ENCODE measurements around the gene ARFGEF3.
"Not testable (repeated sequence)": the region's sequence is repeated elsewhere in the genome, so short reads cannot be mapped to it uniquely, and the experiment has no call there.

The ARFGEF3 gene

GRCh38 chr6:138188278-138188941 is 26.7 kb downstream of the ARFGEF3 start:
- Mint-ChIP-seq H3K27ac (no peak overlapping the region), H3K27me3 (peaks cover 49% of the 10 kb centered on the region), H3K4me1 (ENCODE audit: low read depth) (no peaks in the 10 kb centered on the region), H3K36me3 (ENCODE audit: low read depth) (no peaks in the 10 kb centered on the region), H3K4me3 (no peak overlapping the region), H3K9me3 (no peaks in the 10 kb centered on the region)
- DNase-seq = no peak

GRCh38 chr6:138194287-138194686 is 32.5 kb downstream of the ARFGEF3 start:
- H3K4me3 Mint-ChIP-seq = no peak overlapping the region
- no peaks in the 10 kb centered on the region for H3K9me3 Mint-ChIP-seq
- no peak for DNase-seq
- H3K36me3 Mint-ChIP-seq (ENCODE audit: low read depth) = no peaks in the 10 kb centered on the region
- no peaks in the 10 kb centered on the region for H3K4me1 Mint-ChIP-seq (ENCODE audit: low read depth)
- H3K27me3 Mint-ChIP-seq = peaks cover 26% of the 10 kb centered on the region
- no peak overlapping the region for H3K27ac Mint-ChIP-seq

- Mint-ChIP-seq H3K4me3 (no peak overlapping the region), H3K36me3 (ENCODE audit: low read depth) (no peaks in the 10 kb centered on the region), H3K27me3 (peaks cover 34% of the 10 kb centered on the region), H3K27ac (no peak overlapping the region), H3K9me3 (no peaks in the 10 kb centered on the region), H3K4me1 (ENCODE audit: low read depth) (no peaks in the 10 kb centered on the region)
- no peak for DNase-seq
Measured at GRCh38 chr6:138196122-138196738, 34.5 kb downstream of the ARFGEF3 start.

GRCh38 chr6:138197570-138197969 is 35.8 kb downstream of the ARFGEF3 start:
- peaks cover 35% of the 10 kb centered on the region for H3K27me3 Mint-ChIP-seq
- no peaks in the 10 kb centered on the region for H3K9me3 Mint-ChIP-seq
- H3K4me1 Mint-ChIP-seq (ENCODE audit: low read depth) = no peaks in the 10 kb centered on the region
- H3K4me3 Mint-ChIP-seq = no peak overlapping the region
- H3K27ac Mint-ChIP-seq = no peak overlapping the region
- no peaks in the 10 kb centered on the region for H3K36me3 Mint-ChIP-seq (ENCODE audit: low read depth)
- no peak for DNase-seq

GRCh38 chr6:138198430-138199091 is 36.8 kb downstream of the ARFGEF3 start:
- Mint-ChIP-seq H3K4me1 (ENCODE audit: low read depth) (no peaks in the 10 kb centered on the region), H3K36me3 (ENCODE audit: low read depth) (no peaks in the 10 kb centered on the region), H3K27ac (no peak overlapping the region), H3K9me3 (no peaks in the 10 kb centered on the region), H3K27me3 (peaks cover 38% of the 10 kb centered on the region), H3K4me3 (no peak overlapping the region)
- DNase-seq = no peak

- no peaks in the 10 kb centered on the region for H3K9me3 Mint-ChIP-seq
Measured at GRCh38 chr6:138201836-138202235, 40.1 kb downstream of the ARFGEF3 start.

GRCh38 chr6:138203315-138203714 is 41.6 kb downstream of the ARFGEF3 start:
- peaks cover 31% of the 10 kb centered on the region for H3K27me3 Mint-ChIP-seq
- DNase-seq = no peak
- H3K9me3 Mint-ChIP-seq = no peaks in the 10 kb centered on the region
- H3K27ac Mint-ChIP-seq = no peak overlapping the region
- no peaks in the 10 kb centered on the region for H3K4me1 Mint-ChIP-seq (ENCODE audit: low read depth)
- H3K4me3 Mint-ChIP-seq = no peak overlapping the region
- H3K36me3 Mint-ChIP-seq (ENCODE audit: low read depth) = no peaks in the 10 kb centered on the region

More at GRCh38 chr6:138201836-138202235, 40.1 kb downstream of the ARFGEF3 start:
- H3K4me3 Mint-ChIP-seq = no peak overlapping the region
- DNase-seq = no peak
- H3K27me3 Mint-ChIP-seq = peaks cover 32% of the 10 kb centered on the region
- no peaks in the 10 kb centered on the region for H3K4me1 Mint-ChIP-seq (ENCODE audit: low read depth)
- H3K27ac Mint-ChIP-seq = no peak overlapping the region
- H3K36me3 Mint-ChIP-seq (ENCODE audit: low read depth) = no peaks in the 10 kb centered on the region

GRCh38 chr6:138204303-138204702 is 42.6 kb downstream of the ARFGEF3 start:
- DNase-seq = no peak
- H3K36me3 Mint-ChIP-seq (ENCODE audit: low read depth) = no peaks in the 10 kb centered on the region
- H3K4me1 Mint-ChIP-seq (ENCODE audit: low read depth) = no peaks in the 10 kb centered on the region
- H3K27me3 Mint-ChIP-seq = peaks cover 31% of the 10 kb centered on the region
- H3K4me3 Mint-ChIP-seq = no peak overlapping the region
- H3K9me3 Mint-ChIP-seq = no peaks in the 10 kb centered on the region
- no peak overlapping the region for H3K27ac Mint-ChIP-seq

GRCh38 chr6:138204792-138205384 is 43.1 kb downstream of the ARFGEF3 start:
- Mint-ChIP-seq H3K9me3 (no peaks in the 10 kb centered on the region), H3K27ac (no peak overlapping the region), H3K27me3 (peaks cover 27% of the 10 kb centered on the region), H3K36me3 (ENCODE audit: low read depth) (no peaks in the 10 kb centered on the region), H3K4me1 (ENCODE audit: low read depth) (no peaks in the 10 kb centered on the region), H3K4me3 (no peak overlapping the region)
- DNase-seq = no peak

- Mint-ChIP-seq H3K27me3 (peaks cover 22% of the 10 kb centered on the region), H3K4me1 (ENCODE audit: low read depth) (no peaks in the 10 kb centered on the region), H3K27ac (no peak overlapping the region), H3K36me3 (ENCODE audit: low read depth) (no peaks in the 10 kb centered on the region), H3K9me3 (no peaks in the 10 kb centered on the region), H3K4me3 (no peak overlapping the region)
- DNase-seq = no peak
Measured at GRCh38 chr6:138205437-138206094, 43.8 kb downstream of the ARFGEF3 start.

GRCh38 chr6:138206862-138207261 is 45.1 kb downstream of the ARFGEF3 start:
- H3K36me3 Mint-ChIP-seq (ENCODE audit: low read depth) = no peaks in the 10 kb centered on the region
- H3K4me3 Mint-ChIP-seq = no peak overlapping the region
- no peaks in the 10 kb centered on the region for H3K4me1 Mint-ChIP-seq (ENCODE audit: low read depth)
- peaks cover 12% of the 10 kb centered on the region for H3K27me3 Mint-ChIP-seq
- no peaks in the 10 kb centered on the region for H3K9me3 Mint-ChIP-seq
- H3K27ac Mint-ChIP-seq = no peak overlapping the region
- DNase-seq = no peak

GRCh38 chr6:138211048-138211581 is 49.4 kb downstream of the ARFGEF3 start:
- no peak for DNase-seq
- H3K4me1 Mint-ChIP-seq (ENCODE audit: low read depth) = no peaks in the 10 kb centered on the region

GRCh38 chr6:138211601-138212000 is 49.9 kb downstream of the ARFGEF3 start:
- DNase-seq = no peak
- Mint-ChIP-seq H3K27me3 (peaks cover 21% of the 10 kb centered on the region), H3K4me3 (no peak overlapping the region)

More at GRCh38 chr6:138211048-138211581, 49.4 kb downstream of the ARFGEF3 start:
- Mint-ChIP-seq H3K36me3 (ENCODE audit: low read depth) (no peaks in the 10 kb centered on the region), H3K27ac (no peak overlapping the region), H3K27me3 (peaks cover 17% of the 10 kb centered on the region), H3K9me3 (no peaks in the 10 kb centered on the region), H3K4me3 (no peak overlapping the region)

GRCh38 chr6:138212530-138212929 is 50.8 kb downstream of the ARFGEF3 start:
- not testable (repeated sequence) for H3K36me3 Mint-ChIP-seq (ENCODE audit: low read depth); DNase-seq; H3K4me1 Mint-ChIP-seq (ENCODE audit: low read depth); H3K4me3 Mint-ChIP-seq; H3K9me3 Mint-ChIP-seq; H3K27ac Mint-ChIP-seq
- peaks cover 22% of the 10 kb centered on the region for H3K27me3 Mint-ChIP-seq

More at GRCh38 chr6:138211601-138212000, 49.9 kb downstream of the ARFGEF3 start:
- no peaks in the 10 kb centered on the region for H3K36me3 Mint-ChIP-seq (ENCODE audit: low read depth)
- no peaks in the 10 kb centered on the region for H3K9me3 Mint-ChIP-seq
- no peak overlapping the region for H3K27ac Mint-ChIP-seq
- H3K4me1 Mint-ChIP-seq (ENCODE audit: low read depth) = no peaks in the 10 kb centered on the region

Data from activated T-cell treated with anti-CD3 and anti-CD28 coated beads, Interleukin-2, amount 50 U/mL, for 24 hours (primary cell).